Heart left ventricle (tissue), 13 donors: ENCODE results near the gene PPM1L.

Experiments used
- POLR2A ChIP-seq, 2 donors: fragments of 450-650 bp; IDR thresholded peaks; one replicate each; pipeline ENCODE4 v1.6.1; 2017; ENCODE audit warnings: antibody characterized with exemption in 2 of 2, mild to moderate bottlenecking in 2 of 2, moderate library complexity in 2 of 2
- TF ChIP-seq, protein P1 (sequence below), 12 donors: fragments of 200-600 bp; sonication (generic) in 4 of 12; IDR thresholded peaks; one replicate each; pipeline versions ENCODE4 v1.5.0 to v1.8.0; 2018 to 2022; ENCODE audit warnings: antibody characterized with exemption in 12 of 12, mild to moderate bottlenecking in 5 of 12
- donor health status: ischemic (EF 13 %, LVEDD 7.1; RV severe dilation, severe dysfunction).
- donor health status: DM: no; HTN: yes; CAD: no.
- donor health status: DM: no; HTN: no; CAD: no.
- donor health status: ischemic (EF 25% LVEDD 6.9; RV normal size, moderate dysfunction).
- donor health status: ischemic (EF 25% LVEDD 5.7; RV mildly dilated, moderate dysfunction).
- donor health status: ischemic (EF 35%, LVEDD 5.7; RV mildly dilated, moderate dysfunction).
- donor health status: nonischemic (EF 11% LVEDD 7.7; RV severe dilation, severe dysfunction).
- donor health status: DM: yes; HTN: yes; CAD: no.
- donor health status: PGD.
- donor health status: ischemic (EF 29% LVEDD 5.4; RV normal size, mild dysfunction).
- donor health status: nonischemic (EF 23%, LVEDD 6.1; RV moderate dilation, normal function).

DNA sequence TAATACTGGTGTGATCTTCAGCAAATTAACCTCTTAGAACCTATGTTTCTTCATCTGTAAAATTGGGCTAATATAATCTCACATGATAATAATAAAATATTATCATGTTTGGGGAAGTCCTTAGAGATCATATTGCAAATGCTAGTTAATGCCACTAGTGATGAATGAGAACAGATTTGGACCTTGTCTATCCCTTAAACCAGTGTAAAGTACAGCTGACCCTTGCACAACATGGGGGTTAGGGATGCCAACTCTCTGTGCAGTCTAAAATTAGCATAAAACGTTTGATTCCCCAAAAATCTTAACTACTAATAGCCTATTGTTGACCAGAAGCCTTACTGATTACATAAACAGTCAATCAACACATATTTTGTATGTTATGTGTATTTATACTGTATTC, 207.9 kb downstream of the PPM1L start:
- TF ChIP-seq, protein P1, sequence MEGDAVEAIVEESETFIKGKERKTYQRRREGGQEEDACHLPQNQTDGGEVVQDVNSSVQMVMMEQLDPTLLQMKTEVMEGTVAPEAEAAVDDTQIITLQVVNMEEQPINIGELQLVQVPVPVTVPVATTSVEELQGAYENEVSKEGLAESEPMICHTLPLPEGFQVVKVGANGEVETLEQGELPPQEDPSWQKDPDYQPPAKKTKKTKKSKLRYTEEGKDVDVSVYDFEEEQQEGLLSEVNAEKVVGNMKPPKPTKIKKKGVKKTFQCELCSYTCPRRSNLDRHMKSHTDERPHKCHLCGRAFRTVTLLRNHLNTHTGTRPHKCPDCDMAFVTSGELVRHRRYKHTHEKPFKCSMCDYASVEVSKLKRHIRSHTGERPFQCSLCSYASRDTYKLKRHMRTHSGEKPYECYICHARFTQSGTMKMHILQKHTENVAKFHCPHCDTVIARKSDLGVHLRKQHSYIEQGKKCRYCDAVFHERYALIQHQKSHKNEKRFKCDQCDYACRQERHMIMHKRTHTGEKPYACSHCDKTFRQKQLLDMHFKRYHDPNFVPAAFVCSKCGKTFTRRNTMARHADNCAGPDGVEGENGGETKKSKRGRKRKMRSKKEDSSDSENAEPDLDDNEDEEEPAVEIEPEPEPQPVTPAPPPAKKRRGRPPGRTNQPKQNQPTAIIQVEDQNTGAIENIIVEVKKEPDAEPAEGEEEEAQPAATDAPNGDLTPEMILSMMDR (IDR thresholded peaks at IDR 0.05), result no peak
- no peak for TF ChIP-seq POLR2A (IDR thresholded peaks at IDR 0.05)
